ENCODE results near the gene ENAH. TPM values are rescaled to one million over a fixed set of nuclear protein-coding genes. Genes with fewer than 3 reads are reported as not detected.
A peak's percentile ranks its signal among the peaks of the same experiment; 100 is the strongest.

Gene ENAH
- total and polyA plus RNA-seq, 9 of the 15 experiments (the other 6 are each of a cell fraction or from before 2014, with no cell fraction given): 0.03 to 1.2 (median 0.15) TPM

GRCh38 chr1:225691861-225692516, 39.1 kb upstream of the ENAH start:
- BruUV-seq (replicated peaks): no TSS peak
- no peaks in the 10 kb centered on the region for H3K4me1 ChIP-seq (replicated peaks in 1 of 2; ENCODE audit: control insufficient read depth in 2 of 2, insufficient read depth in 2 of 2, low read length in 2 of 2)
- no peak overlapping the region for H2AFZ ChIP-seq (ENCODE audit: low read depth, low read length)
- H3K27ac ChIP-seq (ENCODE audit: extremely low read depth, low read depth, low read length): no peak overlapping the region
- H4K20me1 ChIP-seq (replicated peaks; ENCODE audit: control insufficient read depth, insufficient read depth, low read length): no peaks in the 10 kb centered on the region
- peaks cover 31 to 38% of the 10 kb centered on the region in 2 experiments for H3K27me3 ChIP-seq (ENCODE audit: control insufficient read depth in 2 of 2, insufficient read depth in 2 of 2, low read length in 2 of 2)
- H3K9ac ChIP-seq (ENCODE audit: insufficient read depth in 1 of 2, low read depth in 2 of 2, low read length in 2 of 2): no peak overlapping the region
- no peaks in the 10 kb centered on the region for H3K9me3 ChIP-seq (replicated peaks; ENCODE audit: control insufficient read depth, insufficient read depth, low read depth, low read length)
- DNase-seq (ENCODE audit: extremely low read depth in 1 of 4, low spot score in 3 of 4): no peak
- no peak for ATAC-seq
- WGBS (ENCODE audit: insufficient coverage, low coverage, missing lambda C conversion rate): 0% methylated on average over 4 of the region's 4 CpGs
- H3K36me3 ChIP-seq (ENCODE audit: control insufficient read depth, insufficient read depth, low read length): no peaks in the 10 kb centered on the region
- POLR2A ChIA-PET: interaction anchor here (0.9 to 1.2 kb wide), 2 partner anchors 11 to 85 kb away, joined by 3 to 4 read pairs; partner anchors contain the start of gene SRP9
- intact Hi-C loops (cut with micrococcal nuclease) (no loop called here), in situ Hi-C loops (cut with MboI) (no loop called here)
- no peaks in the 10 kb centered on the region for H3K79me2 ChIP-seq (ENCODE audit: control insufficient read depth, insufficient read depth, low read length)
- H3K4me2 ChIP-seq (ENCODE audit: insufficient read depth, low read length): no peak overlapping the region
- CTCF ChIA-PET (ENCODE audit: low intra/inter-chr PET ratio): no interaction called here
- no peaks in the 10 kb centered on the region for H3K9me1 ChIP-seq (ENCODE audit: control insufficient read depth, insufficient read depth, low read length)
- FAIRE-seq: no peak
- H3K4me3 ChIP-seq: no peak overlapping the region
- TF ChIP-seq RBBP5 (IDR thresholded peaks at IDR 0.05; ENCODE audit: borderline replicate concordance, insufficient read depth, low read length, poor library complexity, severe bottlenecking) (no peak), ZNF146 (CRISPR knock-in tag; IDR thresholded peaks at IDR 0.05; ENCODE audit: unreplicated experiment) (no peak), ZFP36 (IDR thresholded peaks at IDR 0.05; ENCODE audit: low read depth, low read length, partially characterized antibody) (no peak), NFIX (CRISPR knock-in tag; IDR thresholded peaks at IDR 0.05; ENCODE audit: low read depth) (no peak), ARHGAP35 (IDR thresholded peaks at IDR 0.05; ENCODE audit: partially characterized antibody) (no peak), PATZ1 (CRISPR knock-in tag; IDR thresholded peaks at IDR 0.05; ENCODE audit: borderline replicate concordance) (no peak), ZNF133 (CRISPR knock-in tag; IDR thresholded peaks at IDR 0.05) (no peak), KAT7 (CRISPR knock-in tag; IDR thresholded peaks at IDR 0.05; ENCODE audit: borderline replicate concordance) (no peak), C11orf30 (IDR thresholded peaks at IDR 0.05; ENCODE audit: low read depth) (peak; percentile 73), PHF8 (IDR thresholded peaks at IDR 0.05; ENCODE audit: borderline replicate concordance, low read length) (no peak), EP300 (IDR thresholded peaks at IDR 0.05; ENCODE audit: low read length) (no peak), EHMT2 (IDR thresholded peaks at IDR 0.05) (no peak), E2F3 (CRISPR knock-in tag; IDR thresholded peaks at IDR 0.05) (no peak), CUX1 (CRISPR knock-in tag; IDR thresholded peaks at IDR 0.05) (no peak), ZNF695 (CRISPR knock-in tag; IDR thresholded peaks at IDR 0.05) (no peak)
